HG02884 (cell line): ENCODE results near the gene CHRNA5.

Experiments used
- ATAC-seq: cut with Tn5 transposase; IDR thresholded peaks from one replicate; pipeline ENCODE4 v1.9.1; 2021; ENCODE audit warnings: mild to moderate bottlenecking, moderate library complexity; ENCODE audit not compliant: unreplicated experiment

The CHRNA5 gene

DNA sequence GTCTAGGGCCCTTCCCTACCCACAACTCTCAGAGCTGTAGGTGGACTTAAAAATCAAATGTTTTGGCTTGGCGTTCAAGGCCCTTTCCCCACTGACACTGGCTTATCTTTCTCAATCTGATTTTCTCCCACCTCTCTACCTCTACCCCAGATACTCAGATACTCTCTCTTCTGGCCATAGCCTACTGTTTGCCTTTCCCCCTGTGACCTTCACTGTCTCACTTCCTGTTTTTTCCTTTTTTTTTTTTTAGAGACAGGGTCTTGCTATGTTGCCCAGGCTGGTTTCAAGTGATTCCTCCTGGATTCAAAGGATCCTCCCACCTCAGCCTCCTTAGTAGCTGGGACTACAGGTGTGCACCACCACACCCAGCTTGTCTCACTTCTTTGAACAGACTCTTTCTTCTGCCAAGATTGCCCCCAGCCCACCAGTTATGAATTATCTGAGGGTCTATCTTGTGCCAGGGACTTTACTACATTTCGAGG lies 71.1 kb downstream of the CHRNA5 start:
- no peak for ATAC-seq

GRCh38 chr15:78637776-78638435 lies 72.6 kb downstream of the CHRNA5 start:
- no peak for ATAC-seq

GRCh38 chr15:78638658-78639314 lies 73.5 kb downstream of the CHRNA5 start:
- ATAC-seq = no peak

DNA sequence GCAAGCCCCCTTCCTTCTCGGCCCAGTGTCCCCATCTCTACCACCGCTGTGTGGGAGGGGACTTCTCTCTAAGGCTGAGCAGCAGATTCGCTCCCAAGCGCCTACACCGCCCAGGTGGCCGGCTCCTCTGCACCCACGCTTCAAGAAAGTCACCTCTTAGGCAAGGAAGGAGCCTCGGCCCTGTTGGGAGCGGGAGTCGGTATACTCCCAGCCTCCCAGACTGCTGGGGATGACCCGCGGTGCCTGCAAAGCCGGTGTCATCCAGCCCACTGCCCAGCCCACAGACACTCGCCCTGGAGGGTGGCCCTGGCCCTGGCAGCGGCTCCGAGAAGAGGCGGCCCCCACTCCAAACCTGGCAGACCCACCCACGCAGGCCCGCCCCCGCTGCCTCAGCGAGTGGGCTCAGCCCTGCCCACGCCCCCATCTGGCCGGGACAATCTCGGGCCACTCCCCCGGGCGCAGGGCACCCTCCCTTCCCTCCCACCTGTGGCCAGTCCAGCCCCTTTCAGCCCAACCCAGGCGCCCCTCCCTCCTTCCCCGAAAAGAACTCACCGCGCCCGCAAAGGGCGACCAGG lies 75.3 kb downstream of the CHRNA5 start:
- ATAC-seq = no peak

GRCh38 chr15:78641102-78641748 lies 75.9 kb downstream of the CHRNA5 start, which contains the start of gene CHRNB4:
CHRNB4 (minus strand) TSS chr15:78641210; CDS start chr15:78641133, 77 bp downstream.
- no peak for ATAC-seq

DNA sequence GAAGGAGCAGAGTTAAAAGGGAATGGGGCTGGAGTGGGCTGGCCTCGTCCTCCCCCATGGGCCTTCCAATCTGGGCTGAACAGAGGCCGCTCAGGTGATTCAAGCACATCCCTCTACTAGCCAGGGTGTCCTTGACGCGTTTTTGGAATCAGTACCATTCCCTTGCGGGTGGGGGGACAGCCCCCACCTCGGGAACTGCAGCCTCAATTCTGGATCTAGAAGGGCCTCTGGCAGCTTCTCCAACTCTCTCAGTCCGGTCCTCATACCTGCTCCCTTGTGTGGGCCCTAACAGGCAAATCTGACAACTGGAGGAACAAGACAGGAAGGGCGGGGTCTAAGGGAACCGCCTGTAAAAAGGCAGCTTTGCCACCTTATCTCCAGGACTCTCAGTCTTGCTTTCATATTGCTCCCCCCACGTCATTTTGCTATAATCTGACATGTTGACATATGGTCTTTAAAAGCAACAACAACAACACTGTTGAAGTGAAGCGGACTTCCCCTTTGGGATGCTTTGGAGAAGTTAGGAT lies 76.5 kb downstream of the CHRNA5 start:
- ATAC-seq = no peak

DNA sequence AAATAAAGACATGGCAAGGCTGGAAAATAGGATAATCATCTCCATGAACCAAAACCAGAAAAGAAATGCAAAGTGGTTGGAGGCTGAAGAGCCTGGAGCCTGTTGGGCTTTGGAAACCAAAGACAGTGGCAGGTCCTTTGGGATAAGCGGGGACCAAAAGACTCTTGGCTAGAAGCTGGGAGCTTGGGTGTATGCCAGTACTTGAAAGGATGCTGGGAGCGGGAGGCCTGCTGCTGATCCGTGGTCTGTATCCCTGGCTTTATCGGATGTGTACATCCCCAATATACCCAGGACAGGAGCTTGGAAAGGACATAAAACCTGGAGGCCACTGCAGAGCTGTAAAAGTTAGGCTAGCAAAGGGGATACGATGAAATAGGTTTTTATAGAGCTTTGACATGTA lies 77.0 kb downstream of the CHRNA5 start:
- no peak for ATAC-seq
